PC-9 (cell line): Measurements from ENCODE around the gene ARFIP1. TPM values are rescaled to one million over a fixed set of nuclear protein-coding genes. Genes with fewer than 3 reads are reported as not detected.

Experiments
- BruUV-seq: library from RNA; stranded (reverse); fragments of 400-500 nt; replicated peaks from 2 replicates; lab custom pipeline; 2021; lab: Mats Ljungman, UMichigan
- CTCF ChIA-PET: fragments of 300-600 bp; sonication (Branson Sonifier 250); formaldehyde crosslinking; loops from one replicate; lab custom pipeline; 2022; ENCODE audit warnings: antibody characterized with exemption; lab: Charles Lee
- POLR2A ChIA-PET: fragments of 300-600 bp; sonication (Branson Sonifier 250); formaldehyde crosslinking; loops from one replicate; lab custom pipeline; 2022; ENCODE audit warnings: antibody characterized with exemption; ENCODE audit not compliant: unreplicated experiment; lab: Charles Lee
- DNase-seq, 2 experiments: peaks; one replicate each; pipeline versions ENCODE4 v3.0.0 to v3.0.0-alpha.2; 2015 to 2022; ENCODE audit warnings: mixed read lengths in 1 of 2
- H2AFZ ChIP-seq: fragments of 200-600 bp; sonication (generic); 2 replicates; pipeline ENCODE4 v1.8.1; 2017; ENCODE audit warnings: antibody characterized with exemption
- H3F3A ChIP-seq: fragments of 200-600 bp; sonication (generic); 2 replicates; pipeline ENCODE4 v1.8.1; 2017; ENCODE audit warnings: antibody characterized with exemption, mild to moderate bottlenecking, low read depth; ENCODE audit not compliant: insufficient read depth
- H3K27ac ChIP-seq: fragments of 200-600 bp; sonication (generic); 2 replicates; pipeline ENCODE4 v1.6.1; 2016; ENCODE audit warnings: mixed run types
- H3K27me3 ChIP-seq: fragments of 200-600 bp; sonication (generic); 2 replicates; pipeline ENCODE4 v1.6.1; 2016; ENCODE audit warnings: low read depth, mixed run types; ENCODE audit not compliant: insufficient read depth
- H3K36me3 ChIP-seq: fragments of 200-600 bp; sonication (generic); 2 replicates; pipeline ENCODE4 v1.6.1; 2016; ENCODE audit warnings: low read depth, mixed run types
- H3K4me1 ChIP-seq: fragments of 200-600 bp; sonication (generic); replicated peaks from 2 replicates; pipeline ENCODE4 v1.6.1; 2016; ENCODE audit warnings: mixed run types; ENCODE audit not compliant: insufficient read depth
- H3K4me2 ChIP-seq: fragments of 200-600 bp; sonication (generic); 2 replicates; pipeline ENCODE4 v1.6.1; 2017; ENCODE audit warnings: mixed run types
- H3K4me3 ChIP-seq: fragments of 200-600 bp; sonication (generic); 2 replicates; pipeline ENCODE4 v1.6.1; 2016; ENCODE audit warnings: mixed run types
- H3K79me2 ChIP-seq: fragments of 200-600 bp; sonication (generic); 2 replicates; pipeline ENCODE4 v1.6.1; 2017; ENCODE audit warnings: low read depth, mixed run types
- H3K9me2 ChIP-seq: fragments of 200-600 bp; sonication (generic); 2 replicates; pipeline ENCODE4 v1.8.1; 2017; ENCODE audit warnings: mild to moderate bottlenecking; ENCODE audit not compliant: insufficient read depth
- H3K9me3 ChIP-seq: fragments of 200-600 bp; sonication (generic); 2 replicates; pipeline ENCODE4 v1.8.1; 2016; ENCODE audit warnings: low read depth; ENCODE audit not compliant: insufficient read depth
- H4K20me1 ChIP-seq: fragments of 200-600 bp; sonication (generic); 2 replicates; pipeline ENCODE4 v1.8.1; 2017; ENCODE audit not compliant: insufficient read depth
- EZH2 ChIP-seq: fragments of 200-600 bp; sonication (generic); IDR thresholded peaks from 2 replicates; pipeline ENCODE4 v1.8.0; 2017; ENCODE audit warnings: antibody characterized with exemption, low read depth
- intact Hi-C: fragments of 100-400 bp; cut with micrococcal nuclease; formaldehyde crosslinking; loops from one replicate; pipeline ENCODE4 v1.10.0; 2022; ENCODE audit not compliant: unreplicated experiment
- total RNA-seq: library from RNA; stranded (reverse); gene quantifications from 2 replicates; pipeline ENCODE4 v1.2.3, GENCODE V29; 2021
- TF ChIP-seq, protein P1 (sequence below): fragments of 200-600 bp; sonication (generic); conservative IDR thresholded peaks from 2 replicates; pipeline ENCODE4 v1.6.1; 2017; ENCODE audit warnings: mixed run types, antibody characterized with exemption, mild to moderate bottlenecking, moderate library complexity

ARFIP1 gene
- total RNA-seq, 1 experiment from 2014 or later = 38.4 TPM

DNA sequence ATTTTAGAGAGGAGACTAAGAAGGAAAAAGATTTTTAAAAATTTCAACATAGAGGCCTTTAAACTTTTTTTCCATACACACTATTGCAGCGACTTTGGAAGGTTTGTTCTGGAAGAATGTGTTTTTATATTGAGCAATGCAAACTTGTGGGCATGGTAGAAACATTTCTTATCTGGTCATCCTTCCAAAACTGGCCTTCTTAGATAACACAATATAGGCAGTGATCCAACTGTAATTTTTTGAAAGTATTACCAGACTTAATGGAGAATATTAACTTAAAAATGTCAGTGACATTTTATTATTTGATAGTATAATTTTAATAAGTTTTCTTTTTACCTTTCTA, 182.0 kb downstream of the ARFIP1 start:
- H3F3A ChIP-seq = no peaks in the 10 kb centered on the region
- H3K27ac ChIP-seq = no peak overlapping the region
- ChIA-PET CTCF (no interaction called here), POLR2A (no interaction called here)
- intact Hi-C loops = no loop called here
- H3K4me1 ChIP-seq = no peaks in the 10 kb centered on the region
- H4K20me1 ChIP-seq = no peaks in the 10 kb centered on the region
- H3K79me2 ChIP-seq = no peaks in the 10 kb centered on the region
- H3K9me2 ChIP-seq = no peaks in the 10 kb centered on the region
- TF ChIP-seq EZH2 = no peak
- TF ChIP-seq, protein P1, sequence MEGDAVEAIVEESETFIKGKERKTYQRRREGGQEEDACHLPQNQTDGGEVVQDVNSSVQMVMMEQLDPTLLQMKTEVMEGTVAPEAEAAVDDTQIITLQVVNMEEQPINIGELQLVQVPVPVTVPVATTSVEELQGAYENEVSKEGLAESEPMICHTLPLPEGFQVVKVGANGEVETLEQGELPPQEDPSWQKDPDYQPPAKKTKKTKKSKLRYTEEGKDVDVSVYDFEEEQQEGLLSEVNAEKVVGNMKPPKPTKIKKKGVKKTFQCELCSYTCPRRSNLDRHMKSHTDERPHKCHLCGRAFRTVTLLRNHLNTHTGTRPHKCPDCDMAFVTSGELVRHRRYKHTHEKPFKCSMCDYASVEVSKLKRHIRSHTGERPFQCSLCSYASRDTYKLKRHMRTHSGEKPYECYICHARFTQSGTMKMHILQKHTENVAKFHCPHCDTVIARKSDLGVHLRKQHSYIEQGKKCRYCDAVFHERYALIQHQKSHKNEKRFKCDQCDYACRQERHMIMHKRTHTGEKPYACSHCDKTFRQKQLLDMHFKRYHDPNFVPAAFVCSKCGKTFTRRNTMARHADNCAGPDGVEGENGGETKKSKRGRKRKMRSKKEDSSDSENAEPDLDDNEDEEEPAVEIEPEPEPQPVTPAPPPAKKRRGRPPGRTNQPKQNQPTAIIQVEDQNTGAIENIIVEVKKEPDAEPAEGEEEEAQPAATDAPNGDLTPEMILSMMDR = no peak
- no peaks in the 10 kb centered on the region for H3K36me3 ChIP-seq
- no peaks in the 10 kb centered on the region for H3K27me3 ChIP-seq
- no peak overlapping the region for H2AFZ ChIP-seq
- no peaks in the 10 kb centered on the region for H3K9me3 ChIP-seq
- no peak overlapping the region for H3K4me2 ChIP-seq
- DNase-seq = no peak
- no peak overlapping the region for H3K4me3 ChIP-seq
- no TSS peak for BruUV-seq

Other genes starting within 250 kb of the ARFIP1 start
- gene FBXW7, start 243.9 kb upstream of the ARFIP1 start, total RNA-seq = 28.0 and 30.2 TPM in 2 replicates
- gene TMEM154, start 100.0 kb upstream of the ARFIP1 start, total RNA-seq = 19.7 and 34.5 TPM in 2 replicates
- gene TIGD4, start 224 bp upstream of the ARFIP1 start, total RNA-seq = 0.35 and 0.70 TPM in 2 replicates
- 16.8 and 17.4 TPM in 2 replicates for gene FHDC1, start 156.4 kb downstream of the ARFIP1 start, total RNA-seq